Suprapubic skin (tissue), 4 donors: ENCODE results near the gene EFNA2.

Experiments used
- CTCF ChIP-seq, 2 donors: fragments of 200-600 bp in 1 of 2; fragments of 450-650 bp in 1 of 2; sonication (generic) in 1 of 2; IDR thresholded peaks; one replicate each; pipeline ENCODE4 v1.5.1; 2016 to 2019; ENCODE audit warnings: antibody characterized with exemption in 2 of 2, mild to moderate bottlenecking in 1 of 2, moderate library complexity in 1 of 2
- EP300 ChIP-seq: sonication (generic); formaldehyde crosslinking; IDR thresholded peaks from one replicate; pipeline ENCODE4 v1.6.1; 2017; ENCODE audit warnings: antibody characterized with exemption
- POLR2A ChIP-seq, 2 donors: fragments of 450-650 bp; IDR thresholded peaks; one replicate each; pipeline ENCODE4 v1.6.1; 2017; ENCODE audit warnings: antibody characterized with exemption in 2 of 2, mild to moderate bottlenecking in 2 of 2, moderate library complexity in 2 of 2
- POLR2AphosphoS5 ChIP-seq, 3 donors: sonication (generic); formaldehyde crosslinking; IDR thresholded peaks; one replicate each; pipeline ENCODE4 v1.6.1; 2017; ENCODE audit warnings: antibody characterized with exemption in 3 of 3

DNA sequence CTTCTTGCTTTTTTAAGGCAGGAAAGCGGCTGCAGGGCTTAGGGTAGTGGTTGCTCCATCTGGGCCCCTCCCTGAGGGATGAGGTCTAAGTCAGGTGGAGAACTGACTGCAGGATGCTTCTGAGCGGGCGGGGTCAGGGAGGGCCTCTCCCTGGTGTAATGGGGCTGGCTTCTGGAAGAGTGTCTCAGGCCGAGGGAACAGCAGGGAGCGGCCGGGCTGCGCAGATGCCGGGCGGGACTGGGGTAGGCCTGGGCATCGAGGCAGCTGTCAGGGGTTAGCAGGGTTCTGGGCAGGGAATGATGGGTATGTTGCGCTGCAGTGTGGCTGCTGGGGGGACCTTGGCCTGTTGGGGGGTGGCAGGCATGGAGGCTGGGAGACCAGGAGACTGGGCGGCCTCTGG is 7.6 kb upstream of the EFNA2 start:
- TF ChIP-seq CTCF (IDR thresholded peaks at IDR 0.05) (no peak), POLR2A (IDR thresholded peaks at IDR 0.05) (no peak), EP300 (no peak), POLR2AphosphoS5 (IDR thresholded peaks at IDR 0.05) (no peak)
